Prostate gland (tissue), 2 donors: ENCODE data around the gene CSDE1. TPM values are rescaled to one million over a fixed set of nuclear protein-coding genes. Genes with fewer than 3 reads are reported as not detected.

Experiments
- DNase-seq: peaks from one replicate; pipeline ENCODE4 v3.0.0-alpha.2; 2019; ENCODE audit warnings: low spot score
- H3K27ac ChIP-seq, 2 donors: fragments of 200-600 bp; sonication (generic); 2 replicates each; pipeline ENCODE4 v1.5.1; 2017 to 2019
- H3K27me3 ChIP-seq: fragments of 200-600 bp; sonication (generic); replicated peaks from 2 replicates; pipeline ENCODE4 v1.5.1; 2019; ENCODE audit not compliant: insufficient read depth
- H3K36me3 ChIP-seq, 2 donors: fragments of 200-600 bp; sonication (generic); 1 replicate in 1 of 2; 2 replicates in 1 of 2; pipeline versions ENCODE4 v1.5.1 to v1.8.1; 2017 to 2019
- H3K4me1 ChIP-seq: fragments of 200-600 bp; sonication (generic); replicated peaks from 2 replicates; pipeline ENCODE4 v1.5.1; 2019
- H3K4me3 ChIP-seq, 2 donors: fragments of 200-600 bp; sonication (generic); 2 replicates each; pipeline ENCODE4 v1.5.1; 2017 to 2019
- H3K9me3 ChIP-seq: fragments of 200-600 bp; sonication (generic); 2 replicates; pipeline ENCODE4 v1.5.1; 2017
- CTCF ChIP-seq, 4 experiments: fragments of 200-600 bp in 2 of 4; fragments of 450-650 bp in 2 of 4; sonication (generic) in 2 of 4; IDR thresholded peaks; 1 replicate in 3 of 4; 2 replicates in 1 of 4; pipeline ENCODE4 v1.5.1; 2016 to 2019; ENCODE audit warnings: antibody characterized with exemption in 4 of 4, mild to moderate bottlenecking in 2 of 4, moderate library complexity in 2 of 4
- POLR2A ChIP-seq: fragments of 450-650 bp; IDR thresholded peaks from one replicate; pipeline ENCODE4 v1.6.1; 2016; ENCODE audit warnings: antibody characterized with exemption, mild to moderate bottlenecking
- POLR2AphosphoS5 ChIP-seq: sonication (generic); formaldehyde crosslinking; IDR thresholded peaks from one replicate; pipeline ENCODE4 v1.6.1; 2017; ENCODE audit warnings: antibody characterized with exemption
- WGBS: methylation state at CpG from one replicate; pipeline ENCODE4 v1.1.5; 2018; 5-methylcytosine and 5-hydroxymethylcytosine counted together
- intact Hi-C: fragments of 100-400 bp; cut with DNase I; formaldehyde crosslinking; loops from one replicate; pipeline ENCODE4 v1.14.2; 2022
- total RNA-seq, 2 donors: library from RNA; depleted of rRNA; stranded (reverse); fragments of >200 nt; gene quantifications; one replicate each; pipeline ENCODE4 v1.1.0, GENCODE V29; 2016

Gene CSDE1
- total RNA-seq, 2 donors from 2014 or later: 458 to 889 TPM

- no peak for DNase-seq
- Histone ChIP-seq H3K4me3 (no peak overlapping the region), H3K36me3 (no peaks in the 10 kb centered on the region), H3K27me3 (no peaks in the 10 kb centered on the region), H3K4me1 (no peaks in the 10 kb centered on the region), H3K27ac (no peak overlapping the region), H3K9me3 (no peaks in the 10 kb centered on the region)
- 95% methylated on average over 1 of the region's 1 CpG for WGBS
- TF ChIP-seq POLR2A (no peak), POLR2AphosphoS5 (no peak), CTCF (IDR thresholded peaks at IDR 0.05) (no peak)
- intact Hi-C loops: no loop called here
These were observed 17.5 kb downstream of the CSDE1 start for GRCh38 chr1:114740331-114740730.

GRCh38 chr1:114737314-114737849 is 20.4 kb downstream of the CSDE1 start:
- no peak overlapping the region for H3K4me3 ChIP-seq
- no peaks in the 10 kb centered on the region for H3K4me1 ChIP-seq
- H3K36me3 ChIP-seq: peaks cover 0 to 8% of the 10 kb centered on the region in 2 donors
- no peak overlapping the region for H3K27ac ChIP-seq
- no peaks in the 10 kb centered on the region for H3K27me3 ChIP-seq
- WGBS: 96% methylated on average over 6 of the region's 6 CpGs
- DNase-seq: no peak
- no peaks in the 10 kb centered on the region for H3K9me3 ChIP-seq
- TF ChIP-seq POLR2A: no peak
- TF ChIP-seq CTCF (IDR thresholded peaks at IDR 0.05): no peak
- no peak for TF ChIP-seq POLR2AphosphoS5
- intact Hi-C loops: no loop called here

- intact Hi-C loops: no loop called here
- Histone ChIP-seq H3K27me3 (no peaks in the 10 kb centered on the region), H3K4me3 (no peak overlapping the region), H3K4me1 (no peaks in the 10 kb centered on the region), H3K36me3 (peaks cover 0 to 8% of the 10 kb centered on the region in 2 donors), H3K9me3 (no peaks in the 10 kb centered on the region), H3K27ac (no peak overlapping the region)
- no peak for DNase-seq
- WGBS: 81% methylated on average over 1 of the region's 1 CpG
- TF ChIP-seq POLR2A (no peak), CTCF (IDR thresholded peaks at IDR 0.05) (no peak), POLR2AphosphoS5 (no peak)
These were observed 22.3 kb downstream of the CSDE1 start for GRCh38 chr1:114735479-114735878.

- Histone ChIP-seq H3K27me3 (no peaks in the 10 kb centered on the region), H3K27ac (no peak overlapping the region), H3K36me3 (peaks cover 0 to 8% of the 10 kb centered on the region in 2 donors), H3K4me3 (no peak overlapping the region), H3K4me1 (no peaks in the 10 kb centered on the region), H3K9me3 (no peaks in the 10 kb centered on the region)
- WGBS: 97% methylated on average over 1 of the region's 1 CpG
- DNase-seq: no peak
- TF ChIP-seq POLR2A (no peak), POLR2AphosphoS5 (no peak), CTCF (IDR thresholded peaks at IDR 0.05) (no peak)
- intact Hi-C loops: no loop called here
These were observed 28.0 kb downstream of the CSDE1 start for GRCh38 chr1:114729782-114730181.

GRCh38 chr1:114728553-114728952 is 29.2 kb downstream of the CSDE1 start:
- Histone ChIP-seq H3K36me3 (peaks cover 5 to 6% of the 10 kb centered on the region in 2 donors), H3K27ac (no peak overlapping the region), H3K9me3 (no peaks in the 10 kb centered on the region), H3K4me1 (no peaks in the 10 kb centered on the region), H3K27me3 (no peaks in the 10 kb centered on the region), H3K4me3 (no peak overlapping the region)
- WGBS: 93% methylated on average over 2 of the region's 2 CpGs
- TF ChIP-seq POLR2A (no peak), CTCF (IDR thresholded peaks at IDR 0.05) (no peak), POLR2AphosphoS5 (no peak)
- intact Hi-C loops: no loop called here
- DNase-seq: no peak
